GM18873 (cell line): ENCODE results near the gene ZNF398.

ENCODE experiments used
- ATAC-seq: cut with Tn5 transposase; IDR thresholded peaks from one replicate; pipeline ENCODE4 v1.9.1; 2021; ENCODE audit warnings: mild to moderate bottlenecking, moderate library complexity, moderate number of reproducible peaks; ENCODE audit not compliant: unreplicated experiment, low FRiP score

The ZNF398 gene

DNA sequence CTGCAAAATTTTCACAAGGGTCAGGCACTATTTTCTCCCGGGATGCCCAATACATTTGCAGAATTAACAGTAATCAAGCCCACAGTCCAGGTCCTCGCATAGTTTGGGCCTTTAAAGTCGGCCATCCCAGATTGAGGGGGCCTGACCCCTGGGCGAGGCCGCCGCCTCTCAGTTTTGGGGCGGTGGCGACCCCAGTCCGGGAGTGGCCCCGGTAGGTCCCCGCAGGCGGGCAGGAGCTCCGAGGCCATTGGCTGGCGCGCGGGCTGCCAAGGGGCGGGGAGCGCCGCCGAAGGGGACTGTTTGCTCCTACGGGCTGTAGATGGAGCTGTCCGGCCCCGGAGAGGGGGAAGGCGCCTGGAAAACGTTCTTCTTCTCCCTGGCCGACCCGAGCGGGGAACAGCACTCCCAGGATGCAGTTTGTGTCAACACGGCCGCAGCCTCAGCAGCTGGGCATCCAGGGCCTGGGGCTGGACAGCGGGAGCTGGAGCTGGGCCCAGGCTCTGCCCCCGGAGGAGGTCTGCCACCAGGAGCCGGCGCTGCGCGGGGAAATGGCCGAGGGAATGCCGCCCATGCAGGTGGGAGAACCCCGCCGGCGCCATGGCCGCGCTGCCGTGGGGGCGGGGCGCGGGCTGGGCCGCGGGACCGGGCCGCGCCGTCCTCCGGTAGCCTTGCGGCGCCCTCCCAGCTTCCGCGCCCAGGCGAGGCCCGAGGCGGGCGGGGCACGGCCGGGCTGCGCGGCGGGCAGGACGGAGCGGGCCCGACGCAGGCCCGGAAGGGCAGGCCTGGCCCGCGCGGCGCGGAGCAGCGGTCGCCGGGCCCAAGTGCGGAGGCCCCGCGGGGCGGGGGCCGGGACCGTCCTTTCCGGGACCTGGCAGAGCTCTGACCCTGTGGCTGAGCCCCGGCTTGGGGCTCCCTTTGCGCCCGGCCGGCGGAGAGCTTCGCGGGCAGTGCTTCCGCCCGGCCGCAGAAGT, 48.2 kb downstream of the ZNF398 start, which contains the start of gene ZNF282:
Gene ZNF282, plus strand, starts transcription at position 367 of the 971 bp plus-strand sequence. Its CDS starts 44 bp downstream, at position 411.
- ATAC-seq = peak; percentile 84

DNA sequence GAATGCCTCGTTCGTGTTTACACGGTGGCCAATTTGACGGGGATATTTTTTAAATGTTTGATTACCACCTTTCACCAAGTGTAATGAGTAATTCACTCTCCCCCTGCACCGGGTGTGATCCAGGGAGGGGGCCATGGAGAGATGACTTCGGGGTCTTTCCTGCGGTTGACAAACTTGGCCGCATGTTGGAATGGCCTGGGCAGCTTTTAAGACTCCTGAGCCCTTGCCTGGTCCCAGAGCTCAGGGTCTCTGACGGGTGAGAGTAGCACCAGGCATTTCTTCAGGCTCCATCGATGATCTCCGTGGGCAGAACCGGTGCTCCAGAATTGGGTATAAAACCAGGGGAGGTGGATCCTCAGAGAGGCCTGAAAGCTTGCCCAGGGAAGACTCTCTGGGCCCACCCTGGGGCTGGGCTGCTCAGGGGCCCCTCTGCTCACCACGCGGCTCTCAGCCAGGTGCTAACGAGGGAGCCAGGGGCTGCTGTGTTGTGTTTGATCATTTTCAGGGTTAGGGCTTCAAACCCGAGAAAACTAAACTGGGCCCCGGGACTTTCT, 49.0 kb downstream of the ZNF398 start:
- ATAC-seq = peak; percentile 8

GRCh38 chr7:149196705-149197171, 49.5 kb downstream of the ZNF398 start:
- peak; percentile 16 for ATAC-seq

DNA sequence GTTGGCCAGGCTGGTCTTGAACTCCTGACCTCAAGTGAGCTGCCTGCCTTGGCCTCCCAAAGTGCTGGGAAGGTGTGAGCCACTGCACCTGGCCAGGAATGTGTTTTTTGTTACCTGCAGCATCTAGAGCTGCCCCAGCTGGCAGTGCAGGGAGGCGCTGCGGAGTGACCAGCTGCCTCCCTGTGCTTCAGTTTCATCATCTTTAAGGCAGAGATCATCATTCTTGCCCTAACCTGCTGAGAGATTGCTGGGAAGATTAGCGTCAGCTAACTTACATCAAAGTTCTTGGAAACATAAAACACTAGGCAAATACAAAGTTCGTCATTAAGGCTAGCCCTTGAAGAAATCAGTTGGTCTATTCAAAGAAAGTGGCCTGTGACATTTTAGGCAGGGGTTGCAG, 50.4 kb downstream of the ZNF398 start:
- ATAC-seq = no peak

DNA sequence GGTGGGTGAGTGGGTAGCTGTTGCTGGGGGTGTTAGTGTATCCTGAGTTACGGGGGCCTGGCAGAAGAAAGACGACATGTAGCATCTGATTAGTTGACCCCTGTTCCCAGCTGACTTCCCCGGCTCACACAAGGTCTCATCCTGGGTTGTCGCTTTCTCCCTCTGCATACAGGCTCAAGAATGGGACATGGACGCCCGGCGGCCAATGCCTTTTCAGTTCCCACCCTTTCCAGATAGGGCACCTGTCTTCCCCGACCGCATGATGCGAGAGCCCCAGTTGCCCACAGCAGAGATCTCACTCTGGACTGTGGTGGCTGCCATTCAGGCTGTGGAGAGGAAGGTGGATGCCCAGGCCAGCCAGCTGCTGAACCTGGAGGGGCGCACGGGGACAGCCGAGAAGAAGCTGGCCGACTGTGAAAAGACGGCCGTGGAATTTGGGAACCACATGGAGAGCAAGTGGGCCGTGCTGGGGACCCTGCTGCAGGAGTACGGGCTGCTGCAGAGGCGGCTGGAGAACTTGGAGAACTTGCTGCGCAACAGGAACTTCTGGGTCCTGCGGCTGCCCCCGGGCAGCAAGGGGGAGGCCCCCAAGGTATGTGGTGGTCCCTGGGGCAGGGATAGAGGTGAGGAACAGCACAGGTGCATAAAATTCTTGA, 51.0 kb downstream of the ZNF398 start:
- ATAC-seq = no peak

DNA sequence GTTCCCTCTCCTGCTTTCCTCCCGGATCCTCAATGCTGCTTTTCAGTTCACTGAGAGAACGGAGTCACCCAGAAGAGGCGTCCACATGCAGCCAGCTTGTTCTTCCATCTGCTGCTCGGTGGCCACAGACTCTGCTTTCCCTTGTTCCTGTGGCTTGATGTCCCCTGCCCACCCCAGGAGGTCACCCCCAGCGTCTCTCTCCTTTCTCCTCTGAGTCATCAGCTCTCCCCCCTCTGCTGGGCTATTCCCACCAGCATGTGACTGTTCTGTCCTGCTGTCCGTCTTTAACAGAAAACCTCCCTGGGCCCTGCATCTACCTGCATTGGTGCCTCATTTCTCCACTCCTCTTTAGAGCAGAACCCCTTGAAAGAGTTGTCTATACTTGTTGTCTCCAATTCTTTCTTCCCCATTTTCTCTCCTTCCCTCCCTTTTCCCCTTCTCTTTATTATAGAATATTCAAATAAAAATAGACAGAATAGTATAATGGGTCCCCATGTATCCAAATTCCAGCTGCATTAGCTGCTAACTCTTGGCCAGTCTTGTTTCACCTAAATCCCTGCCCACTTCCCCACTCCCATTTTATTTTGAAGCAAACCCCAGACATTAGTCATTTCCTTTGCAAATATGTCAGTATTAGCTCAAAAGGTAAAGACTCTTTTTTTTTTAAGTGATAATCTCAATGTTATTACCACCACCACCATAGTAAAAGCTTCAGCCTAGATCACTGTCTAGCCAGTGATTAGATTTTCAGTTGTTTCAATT, 52.2 kb downstream of the ZNF398 start:
- no peak for ATAC-seq

DNA sequence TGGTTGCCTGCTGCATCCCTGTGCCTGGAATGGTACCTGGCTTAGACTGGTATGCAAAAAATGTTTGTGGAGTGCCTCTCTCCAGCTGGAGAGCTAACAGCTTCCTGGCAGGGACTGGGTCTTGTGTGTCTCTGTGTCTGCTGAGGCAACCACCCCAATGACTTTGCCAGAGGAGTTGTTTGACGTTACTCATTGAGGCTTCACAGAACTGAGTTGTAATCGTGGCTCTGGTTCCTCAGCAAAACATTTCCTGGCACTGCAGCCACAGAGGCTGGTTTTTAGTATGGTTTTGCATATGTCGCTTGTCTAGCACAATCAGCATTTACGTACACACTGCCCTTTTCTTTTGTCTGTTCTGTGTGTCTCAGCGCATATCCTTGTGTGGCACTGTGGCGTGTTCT, 55.6 kb downstream of the ZNF398 start:
- ATAC-seq = no peak

GRCh38 chr7:149205690-149206381, 58.6 kb downstream of the ZNF398 start:
- no peak for ATAC-seq

DNA sequence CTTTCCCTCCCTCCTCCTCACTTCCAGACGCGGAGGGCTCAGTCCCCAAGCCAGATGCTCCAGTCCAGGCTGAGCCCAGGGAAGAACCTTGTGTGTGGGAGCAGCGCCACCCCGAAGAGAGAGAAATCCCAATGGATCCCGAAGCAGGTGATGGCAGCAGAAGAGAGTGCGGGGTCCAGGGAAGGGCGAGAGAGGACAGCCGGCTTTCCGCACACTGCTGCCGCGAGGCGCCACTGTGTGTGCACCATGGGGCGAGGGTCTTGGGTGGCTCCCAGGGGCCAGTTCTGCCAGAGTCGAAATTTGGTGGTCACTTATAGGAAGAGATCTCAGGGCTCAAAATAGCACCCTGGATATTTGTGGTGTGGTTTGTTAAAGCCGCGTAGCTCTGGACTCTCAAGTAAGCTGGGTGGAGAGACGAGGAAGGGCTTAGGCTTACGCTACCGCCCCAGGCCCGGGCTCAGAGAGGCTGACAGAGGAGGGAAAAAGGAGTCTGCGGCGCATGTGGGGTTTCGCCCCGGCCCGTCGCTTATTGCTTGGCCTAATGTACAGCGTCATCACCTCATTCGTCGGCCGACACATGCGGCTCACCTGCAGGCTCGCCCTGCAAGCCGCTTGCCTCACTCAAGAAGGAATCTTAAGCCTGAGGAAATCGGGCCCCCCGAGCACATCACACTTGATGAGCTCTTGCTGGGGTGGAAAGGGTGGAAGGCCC, 60.2 kb downstream of the ZNF398 start:
- no peak for ATAC-seq

- ATAC-seq = no peak
Observed at GRCh38 chr7:149209518-149210269, 62.4 kb downstream of the ZNF398 start.

DNA sequence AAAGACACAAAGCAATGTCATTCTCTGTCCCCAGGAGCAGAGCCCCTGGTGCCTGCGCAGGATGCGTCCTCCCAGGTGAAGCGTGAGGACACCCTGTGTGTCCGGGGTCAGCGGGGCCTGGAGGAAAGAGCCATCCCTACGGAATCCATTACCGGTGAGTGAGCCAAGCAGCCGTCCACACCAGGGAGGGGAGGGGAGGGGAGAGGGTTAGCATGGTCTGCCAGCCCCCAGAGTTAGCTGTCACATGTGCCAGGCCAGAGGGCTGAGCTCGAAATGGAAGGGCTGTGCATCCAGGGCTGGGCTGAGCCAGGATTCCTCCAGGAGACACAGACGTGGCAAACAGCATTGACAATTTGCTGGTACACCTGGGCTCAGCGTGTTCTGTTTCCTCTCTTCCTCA, 63.3 kb downstream of the ZNF398 start:
- no peak for ATAC-seq

DNA sequence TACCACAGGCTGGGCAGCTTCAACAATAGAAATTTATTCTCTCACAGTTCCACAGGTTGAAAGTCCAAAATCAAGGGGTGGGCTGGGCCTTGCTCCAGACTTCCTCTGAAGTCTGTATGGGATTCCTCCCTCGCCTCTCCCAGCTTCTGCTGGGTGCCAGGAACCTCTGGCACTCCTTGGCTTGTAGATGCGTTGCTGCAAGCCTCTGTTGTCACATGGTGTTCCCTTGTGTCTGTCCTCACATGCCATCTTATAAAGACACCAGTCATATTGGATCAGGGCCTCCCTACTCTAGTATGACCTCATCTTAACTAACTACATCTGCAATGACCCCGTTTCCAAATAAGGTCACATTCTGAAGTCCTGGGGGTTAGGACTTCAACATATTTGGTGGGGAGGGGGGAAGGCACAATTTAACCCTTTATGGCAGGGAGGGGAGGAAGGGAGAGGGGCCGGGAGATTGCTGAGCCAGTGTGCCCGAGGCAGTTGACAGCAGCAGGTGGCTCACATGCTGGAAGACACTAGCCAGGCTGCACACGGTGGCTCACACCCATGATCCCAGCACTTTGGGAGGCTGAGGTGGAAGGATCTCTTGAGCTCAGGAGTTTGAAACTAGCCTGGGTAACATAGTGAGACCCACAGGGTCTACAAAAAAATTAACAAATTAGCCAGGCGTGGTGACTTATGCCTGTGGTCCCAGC, 66.9 kb downstream of the ZNF398 start:
- ATAC-seq = no peak

GRCh38 chr7:149216402-149216801, 69.1 kb downstream of the ZNF398 start:
- ATAC-seq = no peak

- ATAC-seq = no peak
Observed at GRCh38 chr7:149217570-149217969, 70.3 kb downstream of the ZNF398 start.

DNA sequence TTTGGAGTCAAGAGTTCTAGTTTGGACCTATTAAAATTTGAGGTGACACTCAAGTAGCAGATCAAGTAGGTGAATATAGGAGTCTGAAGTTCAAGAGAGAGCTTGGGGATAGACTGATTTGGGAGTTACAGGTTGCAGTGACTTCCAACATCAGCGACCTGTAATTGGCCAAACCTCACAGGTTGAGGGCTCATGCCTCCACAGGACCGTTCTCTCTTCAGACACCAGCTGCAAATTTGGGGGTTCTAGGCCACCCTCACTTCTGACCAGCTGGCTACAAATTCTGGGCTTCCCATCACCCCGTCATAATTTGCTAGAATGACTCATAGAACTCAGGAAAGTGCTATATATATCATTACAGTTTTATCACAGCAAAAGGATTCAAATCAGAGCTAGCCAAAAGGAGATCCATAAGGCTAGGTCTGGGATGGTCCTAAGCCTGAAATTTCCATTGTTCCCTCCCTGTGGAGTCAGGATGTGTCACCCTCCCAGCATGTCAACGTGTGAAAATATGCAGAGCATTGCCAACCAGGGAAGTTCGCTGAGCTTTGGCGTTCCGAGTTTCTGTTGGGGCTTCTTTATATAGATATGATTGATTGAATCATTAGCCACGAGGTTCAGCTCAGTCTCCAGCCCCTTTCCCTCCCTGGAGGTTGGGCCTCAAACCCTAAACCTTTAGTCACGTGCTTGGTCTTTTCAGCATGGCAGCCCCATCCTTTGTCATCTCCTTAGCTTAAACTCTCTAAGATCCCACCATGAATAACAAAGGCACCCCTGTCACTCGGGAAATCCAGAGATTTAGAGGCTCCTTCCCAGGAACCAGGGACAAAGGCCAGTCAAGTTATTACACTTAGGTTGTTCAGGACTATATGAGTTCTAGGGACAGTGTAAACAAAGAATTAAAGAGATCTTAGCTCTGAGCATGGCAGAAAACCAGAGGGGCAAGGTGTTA, 71.5 kb downstream of the ZNF398 start:
- ATAC-seq = no peak

GRCh38 chr7:149220534-149220933, 73.3 kb downstream of the ZNF398 start:
- no peak for ATAC-seq

GRCh38 chr7:149223176-149223575, 75.9 kb downstream of the ZNF398 start:
- no peak for ATAC-seq
